Fibroblast of pulmonary artery (primary cell): Measurements from ENCODE around the gene THOC6.
"Not testable (repeated sequence)": the region's sequence is repeated elsewhere in the genome, so short reads cannot be mapped to it uniquely, and the experiment has no call there.

Experiments
- DNase-seq: peaks from one replicate; pipeline ENCODE4 v3.0.0-alpha.2; 2010; ENCODE audit warnings: low read depth
- H3K4me3 ChIP-seq: replicated peaks from 2 replicates; pipeline ENCODE4 v1.5.1; 2011; ENCODE audit warnings: low read depth, mild to moderate bottlenecking, control low read depth, low read length, moderate library complexity
- CTCF ChIP-seq: IDR thresholded peaks from 2 replicates; pipeline ENCODE4 v1.5.1; 2011; ENCODE audit warnings: mild to moderate bottlenecking, control low read depth, low read length, inconsistent platforms; ENCODE audit errors: missing control alignments

THOC6 gene

GRCh38 chr16:3068487-3068886 lies 44.7 kb downstream of the THOC6 start:
- no peak overlapping the region for H3K4me3 ChIP-seq
- TF ChIP-seq CTCF: no peak
- no peak for DNase-seq

- H3K4me3 ChIP-seq, DNase-seq: not testable (repeated sequence)
These were observed 45.3 kb downstream of the THOC6 start for GRCh38 chr16:3069146-3069545.

GRCh38 chr16:3070608-3071111 lies 46.8 kb downstream of the THOC6 start:
- TF ChIP-seq CTCF: no peak
- no peak overlapping the region for H3K4me3 ChIP-seq
- DNase-seq: no peak

GRCh38 chr16:3071655-3072054 lies 47.8 kb downstream of the THOC6 start:
- DNase-seq: no peak

GRCh38 chr16:3072148-3072547 lies 48.3 kb downstream of the THOC6 start:
- not testable (repeated sequence) for DNase-seq, H3K4me3 ChIP-seq

More at GRCh38 chr16:3071655-3072054, 47.8 kb downstream of the THOC6 start:
- H3K4me3 ChIP-seq: no peak overlapping the region
- TF ChIP-seq CTCF: no peak

- not testable (repeated sequence) for DNase-seq, H3K4me3 ChIP-seq
These were observed 48.9 kb downstream of the THOC6 start for GRCh38 chr16:3072576-3073263.

GRCh38 chr16:3073448-3073847 lies 49.6 kb downstream of the THOC6 start:
- DNase-seq: no peak
- no peak for TF ChIP-seq CTCF
- H3K4me3 ChIP-seq: no peak overlapping the region

GRCh38 chr16:3074860-3075522 lies 51.2 kb downstream of the THOC6 start:
- H3K4me3 ChIP-seq: no peak overlapping the region
- no peak for DNase-seq
- TF ChIP-seq CTCF: no peak
